ENCODE results near the gene MAP6.
A peak's percentile ranks its signal among the peaks of the same experiment; 100 is the strongest.

The MAP6 gene

GRCh38 chr11:75557666-75558494, 111.0 kb downstream of the MAP6 start:
- DNase-seq (ENCODE audit: insufficient read length, low spot score) = no peak
- no peak for FAIRE-seq

GRCh38 chr11:75556275-75556674, 112.6 kb downstream of the MAP6 start:
- DNase-seq (ENCODE audit: insufficient read length, low spot score) (no peak), FAIRE-seq (no peak)

DNA sequence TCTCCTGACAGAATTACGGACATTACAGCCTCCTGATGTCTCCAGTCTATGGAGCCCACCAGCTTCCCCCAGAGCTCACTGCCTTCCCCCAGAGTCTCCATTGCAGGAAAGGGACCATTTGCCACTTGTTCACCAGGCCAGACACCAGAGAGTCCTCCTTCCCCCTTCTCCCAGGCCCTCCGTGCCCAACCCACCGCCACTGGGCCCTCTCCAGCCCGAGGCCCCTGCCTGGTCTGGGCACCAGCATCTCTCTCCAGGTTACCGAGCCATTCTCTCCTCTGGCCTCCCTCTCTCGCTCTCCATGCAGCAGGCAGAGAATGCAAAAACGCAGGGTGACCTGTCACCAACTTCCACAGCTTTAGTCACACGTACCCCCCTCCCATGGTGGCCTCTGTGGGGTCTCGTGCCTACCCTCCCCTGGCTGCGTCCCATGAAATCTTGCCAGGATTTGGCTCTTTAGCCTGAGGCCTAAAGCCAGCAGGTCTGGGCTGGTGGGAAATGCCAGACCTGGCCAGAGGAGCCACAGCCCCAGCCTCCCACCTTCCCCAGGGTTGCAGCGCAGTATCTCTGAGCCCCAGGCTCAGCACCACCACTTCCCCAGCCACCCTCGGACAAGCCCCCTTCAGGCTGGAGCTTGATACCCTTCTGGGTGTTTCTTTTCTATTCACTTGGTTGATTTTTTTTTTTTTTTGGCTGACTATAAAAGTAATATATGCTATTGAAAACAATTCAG, 113.6 kb downstream of the MAP6 start:
- no peak for DNase-seq (ENCODE audit: insufficient read length, low spot score)
- FAIRE-seq = no peak

GRCh38 chr11:75554258-75555022, 114.4 kb downstream of the MAP6 start:
- DNase-seq (ENCODE audit: insufficient read length, low spot score) = no peak
- no peak for FAIRE-seq

DNA sequence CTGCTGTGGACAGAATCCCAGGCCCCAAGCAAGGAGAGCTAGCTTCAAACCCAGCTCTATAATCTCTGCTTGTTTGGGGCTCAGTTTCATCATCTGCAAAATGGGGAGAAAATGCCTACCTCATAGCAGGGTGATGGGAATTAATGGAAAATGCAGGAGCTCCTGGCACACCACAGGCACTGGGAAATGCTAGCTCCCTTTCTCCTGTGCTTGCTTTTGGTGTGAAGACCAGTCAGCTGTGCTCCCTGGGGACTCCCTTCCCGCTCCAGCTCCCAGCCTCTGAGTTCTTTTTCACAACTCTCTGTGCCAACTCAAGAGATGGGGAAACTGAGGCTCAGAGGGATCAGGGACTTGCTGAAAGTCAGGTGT, 115.0 kb downstream of the MAP6 start:
- FAIRE-seq (no peak), DNase-seq (ENCODE audit: insufficient read length, low spot score) (no peak)

DNA sequence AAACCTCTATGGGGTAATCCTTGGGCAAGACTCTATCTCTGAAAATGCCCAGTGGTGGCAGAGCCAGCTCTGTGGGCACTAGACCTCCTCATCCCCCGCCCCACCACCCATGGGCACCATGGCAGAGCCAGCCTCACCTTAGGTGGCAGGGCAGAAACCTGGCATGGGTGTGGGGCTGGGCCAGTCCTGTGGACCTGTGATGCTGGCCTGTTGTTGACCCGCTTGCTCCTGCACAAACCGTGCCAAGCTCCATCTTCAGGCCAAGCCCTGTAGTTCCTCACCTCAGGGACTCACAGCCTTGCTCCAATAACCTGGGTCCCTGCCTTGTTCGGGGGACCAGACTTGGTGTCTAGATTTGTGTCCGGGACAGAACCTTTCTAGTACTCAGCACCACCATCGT, 115.7 kb downstream of the MAP6 start:
- no peak for DNase-seq (ENCODE audit: insufficient read length, low spot score)
- FAIRE-seq = no peak

- no peak for DNase-seq (ENCODE audit: insufficient read length, low spot score)
- no peak for FAIRE-seq
Observed at GRCh38 chr11:75549370-75549958, 119.4 kb downstream of the MAP6 start.

- no peak for DNase-seq (ENCODE audit: insufficient read length, low spot score)
- FAIRE-seq = no peak
Observed at GRCh38 chr11:75548595-75549272, 120.1 kb downstream of the MAP6 start.

DNA sequence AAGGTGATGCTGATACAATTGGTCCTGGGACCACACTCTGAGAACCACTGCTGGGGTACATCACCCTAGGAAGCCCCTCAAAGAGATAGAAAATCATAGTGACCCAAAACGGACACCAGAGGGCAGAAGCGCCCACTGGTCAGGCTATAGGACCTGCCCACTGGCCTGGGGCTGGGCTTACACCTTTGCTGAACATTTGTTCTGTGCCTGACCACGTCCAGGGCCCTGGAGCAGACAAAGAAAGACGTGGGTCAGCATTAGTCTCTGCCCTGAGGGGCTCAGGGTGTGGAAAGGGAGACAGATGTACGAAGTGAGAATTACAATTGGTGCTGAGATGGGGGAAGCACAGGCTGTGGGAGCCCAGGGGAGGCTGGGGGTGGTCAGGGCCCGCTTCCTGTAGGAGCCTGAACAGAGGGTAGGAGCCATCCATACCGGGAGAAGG, 121.2 kb downstream of the MAP6 start:
- FAIRE-seq = peak; percentile 53
- peak; percentile 61 for DNase-seq (ENCODE audit: insufficient read length, low spot score)

GRCh38 chr11:75547177-75547576, 121.7 kb downstream of the MAP6 start:
- FAIRE-seq = no peak
- DNase-seq (ENCODE audit: insufficient read length, low spot score) = no peak

- FAIRE-seq = no peak
- DNase-seq (ENCODE audit: insufficient read length, low spot score) = no peak
Observed at GRCh38 chr11:75543806-75544205, 125.0 kb downstream of the MAP6 start.

GRCh38 chr11:75542088-75542438, 126.8 kb downstream of the MAP6 start:
- no peak for FAIRE-seq
- DNase-seq (ENCODE audit: insufficient read length, low spot score) = no peak

DNA sequence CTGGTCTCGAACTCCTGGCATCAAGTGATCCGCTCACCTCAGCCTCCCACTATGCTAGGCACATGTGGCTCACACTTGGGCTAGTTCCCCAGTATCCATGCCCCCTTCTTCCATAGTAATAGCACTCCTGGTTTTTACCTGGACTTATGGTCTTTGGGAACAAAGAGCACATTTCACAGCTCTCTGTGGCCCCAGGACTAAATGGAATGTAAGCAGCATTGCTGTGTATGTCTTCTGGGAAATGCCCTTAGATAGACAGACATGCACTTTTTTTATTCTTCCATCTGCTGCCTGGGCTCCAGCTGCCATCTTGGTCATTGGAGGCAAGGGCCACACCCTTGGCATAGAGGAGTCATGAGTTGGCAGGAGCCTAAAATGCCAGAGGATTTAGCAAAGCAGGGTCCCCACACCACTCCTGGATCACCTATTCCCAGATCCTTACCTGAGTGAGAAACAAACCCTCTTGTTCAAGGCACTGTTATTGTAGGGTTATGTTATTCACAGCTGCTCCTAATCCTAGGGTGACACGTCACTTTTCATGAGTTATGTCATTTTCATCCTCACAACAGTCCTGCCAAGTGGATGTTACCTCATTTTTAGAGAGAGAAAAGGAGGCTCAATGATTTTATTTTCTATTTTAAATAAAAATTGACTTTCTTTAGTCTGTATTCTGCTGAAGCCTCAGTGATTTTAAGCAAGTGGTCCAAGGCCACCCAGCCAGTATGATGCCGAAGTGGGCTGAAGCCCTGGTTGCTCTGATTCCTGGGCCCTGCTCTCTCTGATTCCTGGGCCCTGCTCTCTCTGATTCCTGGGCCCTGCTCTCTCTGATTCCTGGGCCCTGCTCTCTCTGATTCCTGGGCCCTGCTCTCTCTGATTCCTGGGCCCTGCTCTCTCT, 127.4 kb downstream of the MAP6 start:
- FAIRE-seq = no peak
- no peak for DNase-seq (ENCODE audit: insufficient read length, low spot score)

DNA sequence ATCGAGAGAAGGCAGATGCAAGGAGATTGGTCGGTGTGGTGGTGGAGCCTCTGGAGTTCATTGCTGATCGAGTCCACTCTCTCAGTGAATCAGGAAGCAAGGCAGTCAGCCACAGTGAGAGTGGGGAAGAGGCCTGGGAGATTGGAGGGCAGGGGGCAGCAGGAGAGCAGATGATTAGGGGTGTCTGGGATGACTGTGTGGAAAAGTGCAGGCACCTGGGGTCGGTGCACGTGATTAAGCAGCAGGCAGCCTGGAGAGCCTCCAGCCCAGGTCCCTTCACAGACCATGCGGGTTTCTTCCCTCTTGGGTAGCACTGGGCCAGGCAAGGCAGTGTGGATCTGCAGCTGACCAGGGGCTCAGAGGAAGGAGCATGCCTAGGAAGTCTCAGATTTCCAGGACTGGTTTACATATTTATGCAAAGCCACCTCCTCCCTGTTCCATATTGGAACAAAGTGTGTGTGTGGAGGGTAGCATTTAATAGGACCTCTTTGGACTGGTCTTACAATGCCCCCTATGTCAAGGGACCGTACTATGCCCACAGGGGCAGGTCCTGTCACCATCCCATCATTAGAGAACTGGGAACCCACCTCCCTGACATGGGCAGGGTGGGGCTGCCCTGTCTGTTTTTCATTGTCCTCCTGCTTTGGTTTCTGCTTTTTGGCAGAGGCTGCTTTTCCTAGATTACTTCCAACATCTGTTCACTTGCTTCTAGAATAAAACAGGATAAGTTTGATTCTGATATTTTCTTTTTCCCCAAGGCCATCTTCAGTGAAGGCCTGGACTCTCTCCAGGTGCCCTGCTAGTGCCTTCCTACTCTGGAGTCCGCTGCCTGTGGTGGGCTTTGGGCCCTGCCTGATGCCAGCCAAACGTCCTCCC, 129.1 kb downstream of the MAP6 start:
- DNase-seq (ENCODE audit: insufficient read length, low spot score) = no peak
- FAIRE-seq = no peak

GRCh38 chr11:75538150-75538942, 130.5 kb downstream of the MAP6 start:
- no peak for FAIRE-seq

DNA sequence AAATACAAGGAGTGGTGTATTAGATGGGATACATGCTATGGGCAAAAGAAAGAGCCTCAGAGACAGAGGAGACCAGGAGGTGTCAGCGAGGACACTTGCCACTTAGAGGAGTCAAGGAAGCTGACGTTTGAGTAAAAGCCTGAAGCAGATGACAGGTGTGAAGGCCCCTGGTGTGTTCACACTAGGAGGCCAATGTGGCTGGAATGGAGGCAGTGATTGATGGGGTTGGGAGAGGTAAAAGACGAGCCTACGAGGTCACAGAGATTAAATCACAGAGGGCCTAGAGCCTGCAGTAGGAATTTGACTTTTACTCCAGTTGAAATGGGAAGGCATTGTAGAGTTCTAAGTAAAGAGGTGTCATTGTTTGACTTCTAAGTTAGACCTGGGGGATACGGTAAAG, 131.1 kb downstream of the MAP6 start:
- DNase-seq (ENCODE audit: insufficient read length, low spot score) (no peak), FAIRE-seq (no peak)

More at GRCh38 chr11:75538150-75538942, 130.5 kb downstream of the MAP6 start:
- DNase-seq (ENCODE audit: insufficient read length, low spot score) = no peak
